ENCODE data around the gene ZNF397. TPM values are rescaled to one million over a fixed set of nuclear protein-coding genes. Genes with fewer than 3 reads are reported as not detected.

Gene ZNF397
- total and polyA plus RNA-seq, 2 experiments from 2014 or later, result 5.2 to 22.0 TPM

GRCh38 chr18:35220424-35220823, 20.4 kb upstream of the ZNF397 start:
- Histone ChIP-seq H3K27ac (peak overlapping the region; percentile 23), H3K4me2 (peak overlapping the region; percentile 17), H3K36me3 (replicated peaks; ENCODE audit: insufficient read depth, low read depth) (no peaks in the 10 kb centered on the region), H3K9me2 (replicated peaks; ENCODE audit: insufficient read depth) (no peaks in the 10 kb centered on the region), H3K9me3 (ENCODE audit: low read depth) (no peaks in the 10 kb centered on the region), H3K27me3 (no peaks in the 10 kb centered on the region), H3K79me2 (no peaks in the 10 kb centered on the region), H2AFZ (no peak overlapping the region), H3K4me1 (ENCODE audit: insufficient read depth) (peaks cover 7% of the 10 kb centered on the region), H3K4me3 (no peak overlapping the region), H4K20me1 (ENCODE audit: insufficient read depth, poor library complexity, severe bottlenecking) (no peaks in the 10 kb centered on the region)
- DNase-seq (ENCODE audit: low spot score), result peak; percentile 8
- WGBS (ENCODE audit: low lambda C conversion rate, missing lambda C conversion rate), result 53% methylated on average over 6 of the region's 6 CpGs
- no peak for TF ChIP-seq CTCF (IDR thresholded peaks at IDR 0.05; ENCODE audit: poor library complexity)
- TF ChIP-seq EZH2phosphoT487 (IDR thresholded peaks at IDR 0.05; ENCODE audit: low read depth, severe bottlenecking, unreplicated experiment), result no peak
- TF ChIP-seq EZH2 (IDR thresholded peaks at IDR 0.05; ENCODE audit: borderline replicate concordance), result no peak

GRCh38 chr18:35223797-35224196, 17.0 kb upstream of the ZNF397 start:
- TF ChIP-seq EZH2phosphoT487 (IDR thresholded peaks at IDR 0.05; ENCODE audit: low read depth, severe bottlenecking, unreplicated experiment) (no peak), EZH2 (IDR thresholded peaks at IDR 0.05; ENCODE audit: borderline replicate concordance) (no peak), CTCF (IDR thresholded peaks at IDR 0.05; ENCODE audit: poor library complexity) (no peak)
- Histone ChIP-seq H3K9me3 (ENCODE audit: low read depth) (no peaks in the 10 kb centered on the region), H3K4me3 (no peak overlapping the region), H3K79me2 (no peaks in the 10 kb centered on the region), H3K36me3 (replicated peaks; ENCODE audit: insufficient read depth, low read depth) (no peaks in the 10 kb centered on the region), H3K4me1 (ENCODE audit: insufficient read depth) (peaks cover 7% of the 10 kb centered on the region), H3K4me2 (no peak overlapping the region), H2AFZ (no peak overlapping the region), H3K27ac (no peak overlapping the region), H4K20me1 (ENCODE audit: insufficient read depth, poor library complexity, severe bottlenecking) (no peaks in the 10 kb centered on the region), H3K27me3 (no peaks in the 10 kb centered on the region), H3K9me2 (replicated peaks; ENCODE audit: insufficient read depth) (no peaks in the 10 kb centered on the region)
- 93% methylated on average over 3 of the region's 3 CpGs for WGBS (ENCODE audit: low lambda C conversion rate, missing lambda C conversion rate)
- no peak for DNase-seq (ENCODE audit: low spot score)

- DNase-seq (ENCODE audit: low spot score), result no peak
- no peaks in the 10 kb centered on the region for H3K4me1 ChIP-seq (ENCODE audit: insufficient read depth)
- no peak overlapping the region for H3K4me3 ChIP-seq
- no peaks in the 10 kb centered on the region for H3K9me2 ChIP-seq (replicated peaks; ENCODE audit: insufficient read depth)
- H4K20me1 ChIP-seq (ENCODE audit: insufficient read depth, poor library complexity, severe bottlenecking), result no peaks in the 10 kb centered on the region
- TF ChIP-seq EZH2phosphoT487 (IDR thresholded peaks at IDR 0.05; ENCODE audit: low read depth, severe bottlenecking, unreplicated experiment) (no peak), CTCF (IDR thresholded peaks at IDR 0.05; ENCODE audit: poor library complexity) (no peak), EZH2 (IDR thresholded peaks at IDR 0.05; ENCODE audit: borderline replicate concordance) (no peak)
- H3K36me3 ChIP-seq (replicated peaks; ENCODE audit: insufficient read depth, low read depth), result no peaks in the 10 kb centered on the region
- H3K9me3 ChIP-seq (ENCODE audit: low read depth), result no peaks in the 10 kb centered on the region
- H3K27ac ChIP-seq, result no peak overlapping the region
- 91% methylated on average over 1 of the region's 1 CpG for WGBS (ENCODE audit: low lambda C conversion rate, missing lambda C conversion rate)
- H2AFZ ChIP-seq, result no peak overlapping the region
- no peaks in the 10 kb centered on the region for H3K79me2 ChIP-seq
- H3K27me3 ChIP-seq, result no peaks in the 10 kb centered on the region
- H3K4me2 ChIP-seq, result no peak overlapping the region
Measured at GRCh38 chr18:35227254-35227653, 13.6 kb upstream of the ZNF397 start.

- Histone ChIP-seq H3K27me3 (no peaks in the 10 kb centered on the region), H3K4me3 (no peak overlapping the region), H2AFZ (no peak overlapping the region), H3K27ac (no peak overlapping the region), H3K4me1 (ENCODE audit: insufficient read depth) (no peaks in the 10 kb centered on the region), H3K79me2 (no peaks in the 10 kb centered on the region), H3K9me2 (replicated peaks; ENCODE audit: insufficient read depth) (no peaks in the 10 kb centered on the region), H4K20me1 (ENCODE audit: insufficient read depth, poor library complexity, severe bottlenecking) (no peaks in the 10 kb centered on the region), H3K36me3 (replicated peaks; ENCODE audit: insufficient read depth, low read depth) (no peaks in the 10 kb centered on the region), H3K4me2 (peak overlapping the region; percentile 67), H3K9me3 (ENCODE audit: low read depth) (no peaks in the 10 kb centered on the region)
- peak; percentile 88 for DNase-seq (ENCODE audit: low spot score)
- no peak for TF ChIP-seq EZH2phosphoT487 (IDR thresholded peaks at IDR 0.05; ENCODE audit: low read depth, severe bottlenecking, unreplicated experiment)
- peak; percentile 87 for TF ChIP-seq CTCF (IDR thresholded peaks at IDR 0.05; ENCODE audit: poor library complexity)
- TF ChIP-seq EZH2 (IDR thresholded peaks at IDR 0.05; ENCODE audit: borderline replicate concordance), result no peak
- WGBS (ENCODE audit: low lambda C conversion rate, missing lambda C conversion rate), result 3% methylated on average over 6 of the region's 6 CpGs
Measured at GRCh38 chr18:35231052-35231451, 9.8 kb upstream of the ZNF397 start.

All from hepatocyte (in vitro differentiated cells).